OCI-M2 (cell line): ENCODE measurements around the gene SGPL1.

Source experiments
- DNase-seq: peaks from one replicate; lab custom pipeline; 2025; ENCODE audit not compliant: unreplicated experiment; lab: John Stamatoyannopoulos, UW

SGPL1 gene

GRCh38 chr10:70779511-70780369 is 36.0 kb upstream of the SGPL1 start:
- DNase-seq = no peak

- no peak for DNase-seq
Observed at GRCh38 chr10:70780370-70780760, 35.4 kb upstream of the SGPL1 start.

- no peak for DNase-seq
Observed at GRCh38 chr10:70780772-70781171, 35.0 kb upstream of the SGPL1 start.

GRCh38 chr10:70781461-70782051 is 34.2 kb upstream of the SGPL1 start:
- no peak for DNase-seq

- no peak for DNase-seq
Observed at GRCh38 chr10:70782086-70782745, 33.5 kb upstream of the SGPL1 start.

- no peak for DNase-seq
Observed at GRCh38 chr10:70782746-70783680, 32.7 kb upstream of the SGPL1 start.

- no peak for DNase-seq
Observed at GRCh38 chr10:70784016-70784415, 31.7 kb upstream of the SGPL1 start.

- DNase-seq = no peak
Observed at GRCh38 chr10:70784471-70784870, 31.3 kb upstream of the SGPL1 start.

- no peak for DNase-seq
Observed at GRCh38 chr10:70785190-70785589, 30.6 kb upstream of the SGPL1 start, which contains the start of gene TBATA. Gene TBATA (minus strand): TSS chr10:70785377. CDS start chr10:70783379, 1,998 bp downstream.

- DNase-seq = no peak
Observed at GRCh38 chr10:70786799-70787415, 28.8 kb upstream of the SGPL1 start.

- DNase-seq = no peak
Observed at GRCh38 chr10:70791386-70792039, 24.2 kb upstream of the SGPL1 start.

GRCh38 chr10:70795613-70796012 is 20.1 kb upstream of the SGPL1 start:
- DNase-seq = no peak

GRCh38 chr10:70797840-70798239 is 17.9 kb upstream of the SGPL1 start:
- DNase-seq = no peak

GRCh38 chr10:70799124-70799523 is 16.6 kb upstream of the SGPL1 start:
- no peak for DNase-seq

- no peak for DNase-seq
Observed at GRCh38 chr10:70801854-70802253, 13.9 kb upstream of the SGPL1 start.

GRCh38 chr10:70803775-70804420 is 11.8 kb upstream of the SGPL1 start:
- no peak for DNase-seq

GRCh38 chr10:70804421-70804808 is 11.3 kb upstream of the SGPL1 start:
- DNase-seq = no peak

GRCh38 chr10:70805619-70806215 is 10.0 kb upstream of the SGPL1 start:
- DNase-seq = no peak

- DNase-seq = no peak
Observed at GRCh38 chr10:70806841-70807240, 8.9 kb upstream of the SGPL1 start.
